ENCODE data around the gene TRIM73. TPM values are rescaled to one million over a fixed set of nuclear protein-coding genes. Genes with fewer than 3 reads are reported as not detected.

The TRIM73 gene
- total RNA-seq, 1 donor from 2014 or later: 8.7 TPM

Other genes with a start within 250 kb of the TRIM73 start
- 44.0 TPM for gene POM121C, start 90.7 kb downstream of the TRIM73 start, total RNA-seq
- not detected for gene SPDYE5, start 96.7 kb downstream of the TRIM73 start, total RNA-seq